Epithelial cell of esophagus (primary cell): ENCODE data around the gene CNDP1.

Experiments
- DNase-seq: peaks from one replicate; pipeline ENCODE4 v3.0.0; 2010; ENCODE audit warnings: low read depth
- H3K4me3 ChIP-seq: 2 replicates; pipeline ENCODE4 v1.5.1; 2011; ENCODE audit warnings: mild to moderate bottlenecking, low read length, control low read depth
- TF ChIP-seq, protein P1 (sequence below): IDR thresholded peaks from 2 replicates; pipeline ENCODE4 v1.5.1; 2011; ENCODE audit warnings: low read depth, mild to moderate bottlenecking, low read length, control low read depth, inconsistent platforms; ENCODE audit not compliant: insufficient read depth; ENCODE audit errors: missing control alignments

Gene CNDP1

GRCh38 chr18:74510770-74511095 lies 23.6 kb upstream of the CNDP1 start:
- DNase-seq, result no peak
- TF ChIP-seq, protein P1, sequence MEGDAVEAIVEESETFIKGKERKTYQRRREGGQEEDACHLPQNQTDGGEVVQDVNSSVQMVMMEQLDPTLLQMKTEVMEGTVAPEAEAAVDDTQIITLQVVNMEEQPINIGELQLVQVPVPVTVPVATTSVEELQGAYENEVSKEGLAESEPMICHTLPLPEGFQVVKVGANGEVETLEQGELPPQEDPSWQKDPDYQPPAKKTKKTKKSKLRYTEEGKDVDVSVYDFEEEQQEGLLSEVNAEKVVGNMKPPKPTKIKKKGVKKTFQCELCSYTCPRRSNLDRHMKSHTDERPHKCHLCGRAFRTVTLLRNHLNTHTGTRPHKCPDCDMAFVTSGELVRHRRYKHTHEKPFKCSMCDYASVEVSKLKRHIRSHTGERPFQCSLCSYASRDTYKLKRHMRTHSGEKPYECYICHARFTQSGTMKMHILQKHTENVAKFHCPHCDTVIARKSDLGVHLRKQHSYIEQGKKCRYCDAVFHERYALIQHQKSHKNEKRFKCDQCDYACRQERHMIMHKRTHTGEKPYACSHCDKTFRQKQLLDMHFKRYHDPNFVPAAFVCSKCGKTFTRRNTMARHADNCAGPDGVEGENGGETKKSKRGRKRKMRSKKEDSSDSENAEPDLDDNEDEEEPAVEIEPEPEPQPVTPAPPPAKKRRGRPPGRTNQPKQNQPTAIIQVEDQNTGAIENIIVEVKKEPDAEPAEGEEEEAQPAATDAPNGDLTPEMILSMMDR, result no peak
- H3K4me3 ChIP-seq, result no peak overlapping the region

- no peak overlapping the region for H3K4me3 ChIP-seq
- TF ChIP-seq, protein P1, result no peak
- DNase-seq, result no peak
These were observed 22.5 kb upstream of the CNDP1 start for GRCh38 chr18:74511823-74512222.

GRCh38 chr18:74512321-74513053 lies 21.8 kb upstream of the CNDP1 start:
- H3K4me3 ChIP-seq, result no peak overlapping the region
- DNase-seq, result no peak
- TF ChIP-seq, protein P1, result no peak

DNA sequence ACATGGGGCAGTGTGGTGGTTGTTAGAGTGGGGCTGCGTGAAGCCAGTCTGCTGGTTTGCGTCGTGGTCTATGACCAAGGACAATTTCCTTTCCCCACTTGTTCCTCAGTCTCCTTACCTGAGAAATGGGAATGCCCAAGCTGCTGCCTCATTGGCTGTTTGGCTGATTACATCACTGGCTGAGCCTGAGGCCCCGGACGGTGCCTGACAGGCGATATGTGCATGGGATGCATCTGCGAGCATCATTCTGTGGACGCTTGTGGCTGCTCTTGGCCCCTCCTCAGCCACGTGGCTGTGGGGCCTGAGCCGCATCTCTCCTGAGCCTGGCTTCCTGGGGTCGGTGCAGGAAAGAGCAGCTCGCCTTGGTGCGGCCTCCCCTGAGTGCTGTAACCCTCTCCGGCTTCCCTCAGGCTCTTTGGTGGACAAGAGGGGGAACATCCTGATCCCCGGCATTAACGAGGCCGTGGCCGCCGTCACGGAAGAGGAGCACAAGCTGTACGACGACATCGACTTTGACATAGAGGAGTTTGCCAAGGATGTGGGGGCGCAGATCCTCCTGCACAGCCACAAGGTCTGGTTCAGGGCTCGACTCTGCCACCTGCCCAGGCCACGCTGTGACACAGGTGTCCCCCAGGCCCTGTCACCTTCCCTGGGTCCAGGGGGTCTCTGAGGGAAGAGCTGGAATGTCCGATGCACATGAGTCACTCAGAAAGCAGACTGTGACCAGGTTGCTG lies 21.0 kb upstream of the CNDP1 start:
- no peak overlapping the region for H3K4me3 ChIP-seq
- TF ChIP-seq, protein P1, result no peak
- DNase-seq, result no peak

DNA sequence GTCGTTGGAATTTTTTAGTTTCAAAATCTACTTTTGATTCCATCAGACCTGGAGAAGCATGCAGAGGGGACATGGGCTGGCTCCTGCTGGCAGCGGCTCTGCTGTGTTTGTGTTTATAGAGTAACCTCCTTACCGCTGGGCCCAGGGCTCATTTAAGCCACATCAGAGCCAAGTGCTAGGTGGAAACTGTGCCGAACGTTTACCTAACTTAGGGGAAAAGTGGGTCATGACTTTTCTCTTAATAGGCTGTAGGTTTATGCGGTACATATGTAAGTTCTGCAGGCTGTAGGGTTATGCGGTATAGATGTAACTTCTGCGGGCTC lies 20.5 kb upstream of the CNDP1 start:
- H3K4me3 ChIP-seq, result no peak overlapping the region
- TF ChIP-seq, protein P1, result no peak
- DNase-seq, result no peak

GRCh38 chr18:74514860-74515495 lies 19.3 kb upstream of the CNDP1 start:
- DNase-seq, result no peak
- TF ChIP-seq, protein P1, result no peak
- H3K4me3 ChIP-seq, result no peak overlapping the region
